ENCODE measurements around the gene SOX10. TPM values are rescaled to one million over a fixed set of nuclear protein-coding genes. Genes with fewer than 3 reads are reported as not detected.

The SOX10 gene
- total and polyA plus RNA-seq, 2 of the 13 experiments (the other 11 are each of a cell fraction or from before 2014, with no cell fraction given) = not detected

DNA sequence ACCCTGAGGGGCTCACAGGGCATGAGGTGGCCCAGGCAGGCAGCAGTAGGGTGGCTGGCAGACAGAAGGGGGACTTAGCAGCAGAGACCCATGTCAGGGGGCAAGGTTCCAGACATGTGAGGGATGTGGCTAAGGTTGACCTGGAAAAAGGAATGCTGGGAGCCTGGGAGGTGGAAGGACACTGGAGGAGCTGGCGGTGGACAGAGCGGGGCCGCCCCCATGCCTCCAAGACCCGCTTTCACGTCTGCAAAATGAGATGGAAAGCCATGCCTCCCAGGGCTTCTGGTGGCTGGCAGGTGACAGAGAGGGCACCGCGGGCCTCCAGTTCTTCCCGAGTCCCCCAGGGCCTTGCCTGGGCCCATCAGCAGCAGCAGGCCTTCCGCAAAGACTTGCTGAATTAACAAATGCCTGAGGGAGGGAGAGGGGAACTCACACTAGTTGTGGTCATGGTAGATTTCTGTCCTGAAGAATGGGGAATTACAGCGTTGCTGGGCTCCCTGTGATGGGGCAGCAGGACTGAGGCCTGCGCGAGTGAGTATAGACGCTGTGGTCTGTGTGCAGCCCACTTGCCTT is 23.1 kb upstream of the SOX10 start (continued):
- TF ChIP-seq ZNF143 (CRISPR knock-in tag; IDR thresholded peaks at IDR 0.05) = peak; percentile 8; the same call in 1 of the 2 replicates
- 0 out of 2 replicates have a peak, but pooled peaks have one; percentile 23 for TF ChIP-seq SNAI1 (CRISPR knock-in tag; IDR thresholded peaks at IDR 0.05; ENCODE audit: borderline replicate concordance)
- TF ChIP-seq TMF1 (CRISPR knock-in tag; IDR thresholded peaks at IDR 0.05; ENCODE audit: low read depth) = no peak
- TF ChIP-seq ZNF788 (CRISPR knock-in tag; IDR thresholded peaks at IDR 0.05; ENCODE audit: borderline replicate concordance) = peak; percentile 45; the same call in 1 of the 2 replicates

DNA sequence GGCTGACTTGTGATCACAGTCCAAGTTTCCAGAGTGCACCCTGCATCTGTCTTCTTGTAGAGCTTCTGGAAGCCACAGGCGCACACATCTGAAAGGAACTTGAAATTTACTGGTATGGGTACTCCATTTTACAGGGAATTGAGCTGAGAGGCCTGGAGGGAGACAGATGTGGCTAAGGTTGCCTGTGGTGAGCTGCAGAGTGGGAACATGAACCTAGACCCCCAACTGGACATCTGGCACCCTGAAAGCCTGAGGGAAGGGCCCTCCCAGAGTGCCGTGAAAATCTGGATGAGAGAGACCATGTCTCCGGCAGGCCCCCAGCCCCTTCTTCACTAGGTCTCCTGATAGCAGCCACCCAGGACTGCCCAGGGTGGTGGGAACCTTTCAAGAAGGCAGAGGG is 22.6 kb upstream of the SOX10 start:
- no peak for FAIRE-seq
- CTCF ChIA-PET (ENCODE audit: low intra/inter-chr PET ratio, low total read pairs) = no interaction called here

More for the DNA sequence above, 22.6 kb upstream of the SOX10 start:
- no peak for DNase-seq (ENCODE audit: low spot score)
- TF ChIP-seq ZNF792 (CRISPR knock-in tag; IDR thresholded peaks at IDR 0.05) (no peak), RBM22 (optimal IDR thresholded peaks at IDR 0.05; ENCODE audit: low read length) (no peak), HOXA3 (CRISPR knock-in tag; IDR thresholded peaks at IDR 0.05) (no peak), KLF16 (CRISPR knock-in tag; IDR thresholded peaks at IDR 0.05) (no peak), ZC3H13 (CRISPR knock-in tag; IDR thresholded peaks at IDR 0.05) (no peak), NR2C2 (CRISPR knock-in tag; IDR thresholded peaks at IDR 0.05; ENCODE audit: borderline replicate concordance) (no peak), ZNF773 (CRISPR knock-in tag; IDR thresholded peaks at IDR 0.05; ENCODE audit: borderline replicate concordance) (no peak), ZNF672 (CRISPR knock-in tag; IDR thresholded peaks at IDR 0.05) (no peak), HIVEP1 (CRISPR knock-in tag; IDR thresholded peaks at IDR 0.05) (no peak), ZNF569 (CRISPR knock-in tag; IDR thresholded peaks at IDR 0.05; ENCODE audit: borderline replicate concordance) (no peak), ZKSCAN5 (CRISPR knock-in tag; IDR thresholded peaks at IDR 0.05) (no peak), ZNF737 (CRISPR knock-in tag; IDR thresholded peaks at IDR 0.05; ENCODE audit: borderline replicate concordance) (no peak)
- no peaks in the 10 kb centered on the region for H4K20me1 ChIP-seq (ENCODE audit: insufficient read depth, low read length)
- intact Hi-C loops (cut with micrococcal nuclease; ENCODE audit: unreplicated experiment) (no loop called here), in situ Hi-C loops (cut with HindIII; ENCODE audit: extremely low pct_ligation_motif_present, low pct_unique_long_range_greater_than_20kb) (no loop called here)
- no peak overlapping the region for H3K9ac ChIP-seq (ENCODE audit: insufficient read depth, low read depth, low read length)
- no peaks in the 10 kb centered on the region for H3K9me3 ChIP-seq (ENCODE audit: low read length)
- 61% methylated on average over 3 of the region's 3 CpGs for WGBS (ENCODE audit: low lambda C conversion rate)
- BruUV-seq (replicated peaks) = no TSS peak
- H3K4me2 ChIP-seq (ENCODE audit: low read depth, low read length) = peak overlapping the region; percentile 13; the same call in 1 of the 2 replicates
- peak; percentile 15; the same call in 2 of the 3 replicates for ATAC-seq
- H3K27me3 ChIP-seq (ENCODE audit: control insufficient read depth in 1 of 2, insufficient read depth in 2 of 2, low read length in 2 of 2) = no peaks in the 10 kb centered on the region
- H2AFZ ChIP-seq (ENCODE audit: low read length) = no peak overlapping the region
- POLR2A ChIA-PET = interaction anchor here (1.2 kb wide), 1 partner anchor 16 kb away, joined by 3 read pairs; no protein-coding TSS in a partner anchor
- peaks cover 58% of the 10 kb centered on the region for H3K4me1 ChIP-seq (ENCODE audit: insufficient read depth, low read length)
- no peak overlapping the region for H3K4me3 ChIP-seq (replicated peaks in 1 of 3; ENCODE audit: insufficient read depth in 1 of 3, low read depth in 2 of 3, low read length in 3 of 3)
- H3K36me3 ChIP-seq (replicated peaks in 1 of 2; ENCODE audit: control insufficient read depth in 1 of 2, insufficient read depth in 2 of 2, low read length in 2 of 2) = no peaks in the 10 kb centered on the region
- H3K27ac ChIP-seq (ENCODE audit: extremely low read length, insufficient read depth, low read length) = no peak overlapping the region
- H3K79me2 ChIP-seq (ENCODE audit: insufficient read depth, low read length) = no peaks in the 10 kb centered on the region

Data from HepG2 (cell line).